ENCODE measurements around the gene EDEM3. TPM values are rescaled to one million over a fixed set of nuclear protein-coding genes. Genes with fewer than 3 reads are reported as not detected.

EDEM3 gene
- total and polyA plus RNA-seq, 9 of the 15 experiments (the other 6 are each of a cell fraction or from before 2014, with no cell fraction given): 15.8 to 46.6 (median 28.0) TPM

- no peak for TF ChIP-seq ZNF655 (CRISPR knock-in tag; IDR thresholded peaks at IDR 0.05)
- TF ChIP-seq NFE2 (IDR thresholded peaks at IDR 0.05; ENCODE audit: low read depth): no peak
- no peak for TF ChIP-seq TFAM (CRISPR knock-in tag; conservative IDR thresholded peaks at IDR 0.05)
- no peak for TF ChIP-seq CHD4 (IDR thresholded peaks at IDR 0.05; ENCODE audit: insufficient read depth, insufficient replicate concordance, low read depth, low read length, poor library complexity, severe bottlenecking)
- no peak for TF ChIP-seq ARID4B (CRISPR knock-in tag; IDR thresholded peaks at IDR 0.05)
- TF ChIP-seq RB1 (IDR thresholded peaks at IDR 0.05; ENCODE audit: low read depth): no peak
- no peak for TF ChIP-seq ZNF3 (CRISPR knock-in tag; IDR thresholded peaks at IDR 0.05)
- no peak; the same call in 1 of the 2 replicates for TF ChIP-seq ETV1 (tag; conservative IDR thresholded peaks at IDR 0.05; ENCODE audit: low read depth)
- no peak for TF ChIP-seq ZNF644 (tag; IDR thresholded peaks at IDR 0.05; ENCODE audit: low read depth)
- TF ChIP-seq JUND (IDR thresholded peaks at IDR 0.05; ENCODE audit: borderline replicate concordance, low read depth, low read length): 0 out of 2 replicates have a peak, but pooled peaks have one; percentile 15
- no peak; the same call in 2 of the 3 replicates for TF ChIP-seq JUND (tag; IDR thresholded peaks at IDR 0.05; ENCODE audit: borderline replicate concordance, low read depth, low read length)
- no peak for TF ChIP-seq NFYB (IDR thresholded peaks at IDR 0.05; ENCODE audit: extremely low read depth, insufficient read length)
- TF ChIP-seq CBX8 (IDR thresholded peaks at IDR 0.05; ENCODE audit: borderline replicate concordance, extremely low read depth, low read depth, low read length, poor library complexity, severe bottlenecking): no peak
- TF ChIP-seq RUNX1 (IDR thresholded peaks at IDR 0.05; ENCODE audit: low read depth): no peak
- no peak for TF ChIP-seq HMG20B (CRISPR knock-in tag; IDR thresholded peaks at IDR 0.05)
- no peak for TF ChIP-seq FOXK1 (CRISPR knock-in tag; IDR thresholded peaks at IDR 0.05; ENCODE audit: borderline replicate concordance)
- no peak for TF ChIP-seq CHCHD3 (CRISPR knock-in tag; IDR thresholded peaks at IDR 0.05)
- no peak for TF ChIP-seq EZH2 (IDR thresholded peaks at IDR 0.05; ENCODE audit: borderline replicate concordance, low read depth, low read length)
- TF ChIP-seq POLR2A (conservative IDR thresholded peaks at IDR 0.05): no peak
- 0 out of 2 replicates have a peak, but pooled peaks have one; percentile 6 for TF ChIP-seq ATF3 (IDR thresholded peaks at IDR 0.05)
- no peak for TF ChIP-seq ATF3 (CRISPR knock-in tag; conservative IDR thresholded peaks at IDR 0.05)
- TF ChIP-seq XRCC4 (IDR thresholded peaks at IDR 0.05; ENCODE audit: extremely low read depth, insufficient read depth, insufficient read length): no peak
- no peak for TF ChIP-seq ZNF436 (CRISPR knock-in tag; IDR thresholded peaks at IDR 0.05)
Observed at GRCh38 chr1:184745929-184746638, 8.6 kb downstream of the EDEM3 start (continued).

All from K562 (cell line).